NCI-H2171 (cell line): ENCODE measurements around the gene MYEOV.

Source experiments
- DNase-seq: peaks from one replicate; lab custom pipeline; 2025; lab: John Stamatoyannopoulos, UW

The MYEOV gene

GRCh38 chr11:69293819-69294505, at the start of gene MYEOV:
Gene MYEOV, plus strand, starts transcription at chr11:69294155. Its CDS starts 1,200 bp downstream, at chr11:69295355.
- DNase-seq: no peak

DNA sequence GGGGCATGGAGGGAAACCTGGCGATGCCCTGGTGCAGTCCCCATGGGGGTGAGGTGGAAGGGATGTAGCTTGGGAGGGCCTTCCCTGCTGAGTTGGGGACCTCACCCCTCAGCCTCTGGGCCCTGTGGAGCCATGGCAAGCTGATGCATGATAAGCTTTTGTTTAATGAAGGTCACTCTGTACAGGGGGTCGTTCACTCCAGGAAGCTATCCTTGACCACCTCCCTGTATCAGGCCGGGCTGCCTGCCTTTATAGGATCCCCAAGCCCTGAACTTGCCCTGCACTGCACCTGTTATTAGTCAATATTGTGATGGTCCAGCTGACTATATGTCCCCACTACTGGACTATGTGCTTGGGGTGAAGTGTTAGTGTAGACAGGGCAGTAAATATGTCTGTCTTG, 49.7 kb upstream of the MYEOV start:
- DNase-seq: no peak

DNA sequence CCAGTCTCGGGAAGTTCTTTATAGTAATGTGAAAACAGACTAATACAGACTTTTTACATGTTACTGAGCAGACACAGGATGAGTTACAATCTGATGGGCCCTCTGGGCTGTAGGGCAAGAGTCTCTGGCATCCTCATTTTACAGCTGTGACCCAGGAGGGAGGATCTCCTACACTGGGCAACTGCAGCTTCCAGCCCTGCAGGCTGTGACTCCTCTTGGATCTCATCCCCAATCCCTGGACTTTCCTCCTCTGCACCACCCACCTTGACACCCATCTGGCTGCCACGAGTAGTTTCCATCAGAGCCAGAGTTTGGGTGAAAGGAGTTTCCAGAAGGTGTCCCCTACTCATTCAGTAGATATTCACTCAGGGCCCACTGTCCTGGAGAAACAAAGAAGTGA, 48.9 kb upstream of the MYEOV start:
- DNase-seq: no peak

DNA sequence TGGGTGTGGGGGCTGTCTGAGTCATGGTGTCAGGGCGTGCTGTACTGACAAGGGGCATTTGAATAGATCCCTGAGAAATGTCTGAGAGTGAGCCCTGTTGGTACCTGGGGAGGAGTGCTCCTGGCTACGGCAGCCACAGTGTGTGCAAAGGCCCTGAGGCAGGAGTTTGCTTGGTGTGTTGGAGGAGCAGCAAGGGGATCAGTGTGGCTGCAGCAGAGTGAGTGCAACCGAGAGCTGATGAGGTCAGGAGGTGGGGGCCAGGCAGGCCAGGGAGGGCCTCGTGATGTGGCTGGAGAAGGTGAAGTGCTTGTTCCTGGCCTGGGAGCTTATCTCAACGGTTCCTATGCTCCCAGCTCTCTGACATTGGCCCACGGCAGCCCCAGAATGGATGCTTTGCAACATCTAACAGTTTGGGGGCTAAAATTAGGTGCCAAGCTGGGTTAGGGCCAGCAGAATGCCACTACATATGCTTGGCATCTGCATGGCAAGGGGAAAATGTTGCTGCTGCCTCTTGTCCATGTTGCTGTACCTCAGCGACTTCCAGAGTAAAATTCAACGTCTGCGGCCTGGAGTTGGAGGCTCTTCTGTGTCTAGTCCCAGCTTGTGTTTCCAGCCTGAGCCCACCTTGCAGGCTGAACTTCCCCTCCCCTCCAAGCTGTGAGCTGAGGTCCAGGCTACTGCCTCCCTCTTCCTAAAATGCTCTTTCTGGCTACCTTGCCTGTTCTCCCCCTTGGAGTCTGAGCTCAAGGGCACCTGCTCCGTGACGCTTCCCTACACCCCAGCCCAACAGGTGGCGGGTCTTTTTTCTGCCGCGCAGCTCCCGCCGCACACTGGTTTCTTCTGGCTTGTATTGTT, 48.2 kb upstream of the MYEOV start:
- DNase-seq: no peak

DNA sequence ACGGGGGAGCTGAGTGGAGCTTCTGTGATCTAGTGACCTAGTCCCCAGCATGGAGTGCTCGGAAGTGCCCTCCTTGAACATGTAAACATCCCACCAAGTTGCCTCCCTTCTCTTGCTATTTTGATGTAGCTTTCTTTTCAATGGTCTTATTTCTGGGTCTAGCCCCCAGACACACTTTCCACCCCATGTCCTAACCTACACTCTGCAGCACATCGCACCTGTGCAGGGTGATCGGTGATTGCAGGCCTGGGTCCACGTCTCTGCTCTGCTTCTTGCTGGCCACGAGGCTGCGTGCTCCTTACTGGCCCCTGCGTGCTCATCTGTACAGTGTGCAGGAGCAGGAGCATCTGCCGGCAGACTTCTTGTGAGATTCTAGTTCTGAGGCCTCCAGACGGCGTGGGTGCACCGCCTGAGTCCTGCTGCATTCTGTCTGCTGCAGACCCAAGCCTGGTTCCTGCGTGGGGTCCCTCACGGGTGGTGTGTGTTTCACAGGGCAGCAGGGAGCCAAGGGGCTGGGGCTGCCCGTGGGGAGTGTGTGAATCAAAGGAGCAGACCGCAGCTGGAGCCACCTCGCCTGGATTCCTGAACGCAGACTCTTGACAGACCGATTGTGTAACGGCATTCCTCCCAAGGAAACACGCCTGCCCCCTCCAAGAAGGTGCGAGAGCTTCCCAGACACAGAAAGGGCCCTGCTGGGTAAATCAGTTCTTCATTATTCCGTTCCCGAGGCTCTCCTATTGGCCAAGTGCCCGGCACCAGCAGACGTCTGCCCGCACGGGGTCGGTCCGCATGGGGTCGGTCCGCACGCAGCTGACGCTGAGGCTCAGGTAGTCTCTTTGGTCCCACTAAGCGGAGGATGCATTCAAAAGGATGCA, 44.4 kb upstream of the MYEOV start:
- peak; percentile 16 for DNase-seq

- peak; percentile 74 for DNase-seq
These were observed 43.5 kb upstream of the MYEOV start for GRCh38 chr11:69250186-69251056.

GRCh38 chr11:69251057-69251393, 42.9 kb upstream of the MYEOV start:
- DNase-seq: no peak

DNA sequence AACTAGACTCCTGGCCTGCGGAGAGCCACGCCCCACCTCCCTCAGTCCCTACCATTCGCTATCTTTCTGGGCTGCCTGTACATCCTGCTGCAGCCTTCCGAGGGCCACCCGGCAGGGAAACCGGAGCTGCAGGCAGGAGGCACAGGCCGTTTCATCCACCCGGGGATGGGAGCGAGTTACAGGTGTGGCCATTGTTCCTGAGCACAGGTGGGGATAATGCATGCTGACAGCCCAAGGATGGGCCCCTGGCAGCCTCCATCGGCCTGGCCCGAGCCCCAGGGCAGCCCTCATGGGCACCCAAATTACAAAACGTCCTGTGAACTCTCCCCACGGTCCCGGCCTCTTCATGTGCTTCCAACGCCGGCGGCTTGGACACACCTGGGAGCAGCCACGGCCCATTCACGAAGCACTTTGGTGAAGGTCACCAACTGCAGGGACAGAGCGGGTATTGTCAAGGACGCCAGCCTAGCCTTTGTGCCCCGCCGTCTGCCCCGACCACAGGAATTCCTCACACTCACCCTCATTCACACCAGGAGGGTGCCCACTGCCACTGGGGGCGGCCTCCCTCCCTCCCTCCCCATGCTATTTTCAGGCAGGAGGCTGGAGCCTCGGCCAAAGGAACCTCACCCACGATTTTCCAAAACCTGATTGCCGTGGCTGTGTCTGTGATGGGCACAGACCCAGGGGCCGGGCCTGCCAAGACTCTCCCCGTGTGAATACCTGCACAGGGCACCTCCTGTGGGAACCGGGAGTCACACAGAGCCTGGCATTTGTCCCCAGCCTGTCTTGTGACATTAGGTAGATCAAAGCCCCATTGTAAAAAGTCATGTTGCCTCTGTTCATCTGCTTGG, 42.1 kb upstream of the MYEOV start:
- no peak for DNase-seq

DNA sequence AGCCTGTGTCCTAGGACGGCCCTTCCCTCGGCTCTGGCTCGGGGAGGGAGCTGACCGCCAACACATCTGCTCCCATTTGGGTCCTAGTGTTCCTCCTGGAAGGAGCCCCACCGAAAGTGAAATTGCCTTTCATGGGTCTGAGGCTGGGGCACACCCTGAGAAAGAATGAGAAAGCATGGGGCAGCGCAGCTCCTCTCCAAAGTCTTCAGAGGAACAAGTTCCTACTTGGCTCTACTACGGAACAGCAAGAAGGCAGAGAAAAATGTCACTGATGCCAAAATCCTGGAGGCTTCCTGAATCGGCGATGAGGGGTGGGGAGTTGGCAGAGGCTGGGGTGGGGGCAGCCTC, 41.5 kb upstream of the MYEOV start:
- DNase-seq: no peak

- DNase-seq: no peak
These were observed 40.9 kb upstream of the MYEOV start for GRCh38 chr11:69253028-69253427.

- DNase-seq: no peak
These were observed 36.8 kb upstream of the MYEOV start for GRCh38 chr11:69257134-69257533.

DNA sequence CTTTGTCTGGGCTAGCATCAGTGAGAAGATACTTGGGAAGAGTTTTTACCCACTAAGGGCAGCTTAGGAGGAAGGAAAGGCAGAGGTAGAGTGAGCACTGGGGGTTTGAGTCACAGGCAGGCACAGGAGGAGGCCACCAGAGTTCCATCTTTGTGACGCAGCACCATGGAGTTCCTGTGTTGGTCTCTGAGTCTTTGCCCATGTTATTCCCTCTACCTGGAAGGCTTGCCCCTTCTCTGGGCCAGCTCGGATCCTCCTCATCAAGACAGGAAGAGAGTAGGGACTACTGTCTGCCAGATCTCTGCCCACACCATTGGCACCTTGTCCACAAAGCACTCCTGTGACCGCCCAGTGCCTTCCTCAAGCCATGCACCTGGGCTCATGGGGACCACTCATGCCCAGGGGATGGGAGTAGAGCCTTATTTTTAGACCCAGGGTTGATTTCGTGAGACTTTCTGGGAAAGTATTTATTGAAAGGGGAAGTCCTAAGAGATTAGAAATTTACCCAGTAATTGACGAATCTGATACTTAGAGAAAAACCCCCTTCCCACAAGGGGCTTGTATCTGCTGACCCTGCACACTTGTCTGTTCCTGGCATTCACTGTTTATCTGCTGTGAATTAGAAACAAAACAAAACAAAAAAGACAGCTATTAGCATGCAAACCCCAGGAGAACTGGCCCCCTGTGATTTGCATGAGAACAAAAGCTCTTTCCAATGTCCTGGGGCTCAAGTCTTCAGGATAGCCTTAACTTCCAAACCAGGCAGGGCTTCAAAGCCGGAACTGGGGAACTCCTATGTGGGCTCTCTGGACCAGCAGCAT, 35.9 kb upstream of the MYEOV start:
- DNase-seq: no peak

DNA sequence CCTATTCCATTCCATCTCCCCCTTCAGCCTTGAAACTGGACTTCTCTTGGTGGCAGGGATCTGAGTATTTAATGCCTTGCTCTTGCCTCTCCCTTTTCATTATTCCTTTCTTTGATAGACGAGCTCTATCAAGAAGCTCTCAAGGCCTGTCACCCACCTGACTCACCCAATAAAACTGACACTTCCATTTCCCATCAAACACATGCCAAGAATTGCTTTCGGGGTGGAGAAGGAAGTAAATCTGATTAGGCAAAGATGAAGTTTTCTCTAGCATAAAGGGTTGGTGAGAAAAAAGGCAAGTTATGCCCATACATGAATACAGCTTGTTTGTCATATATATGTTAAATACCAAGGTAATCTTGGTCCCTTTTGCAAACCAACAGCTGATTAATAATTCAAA, 34.9 kb upstream of the MYEOV start:
- DNase-seq: no peak

DNA sequence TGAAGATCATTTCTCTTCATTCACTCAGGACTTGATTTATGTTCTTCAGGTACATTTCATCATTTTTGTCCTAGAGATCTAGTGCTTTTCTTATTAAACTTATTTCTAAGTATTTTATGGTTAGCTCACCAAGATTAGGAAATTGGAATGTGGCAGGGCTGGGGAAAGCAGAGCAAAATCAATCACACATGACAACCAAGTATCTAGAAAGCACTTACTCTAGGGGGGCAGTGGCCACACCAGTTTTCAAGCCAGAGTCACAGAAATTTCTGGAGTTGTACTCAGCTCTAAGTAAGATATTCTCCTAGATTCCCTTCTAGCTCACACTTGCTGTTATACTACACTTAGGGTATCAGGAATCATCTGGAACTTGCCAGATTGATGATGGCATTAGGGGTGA, 33.3 kb upstream of the MYEOV start:
- DNase-seq: no peak

- no peak for DNase-seq
These were observed 32.8 kb upstream of the MYEOV start for GRCh38 chr11:69261116-69261515.

DNA sequence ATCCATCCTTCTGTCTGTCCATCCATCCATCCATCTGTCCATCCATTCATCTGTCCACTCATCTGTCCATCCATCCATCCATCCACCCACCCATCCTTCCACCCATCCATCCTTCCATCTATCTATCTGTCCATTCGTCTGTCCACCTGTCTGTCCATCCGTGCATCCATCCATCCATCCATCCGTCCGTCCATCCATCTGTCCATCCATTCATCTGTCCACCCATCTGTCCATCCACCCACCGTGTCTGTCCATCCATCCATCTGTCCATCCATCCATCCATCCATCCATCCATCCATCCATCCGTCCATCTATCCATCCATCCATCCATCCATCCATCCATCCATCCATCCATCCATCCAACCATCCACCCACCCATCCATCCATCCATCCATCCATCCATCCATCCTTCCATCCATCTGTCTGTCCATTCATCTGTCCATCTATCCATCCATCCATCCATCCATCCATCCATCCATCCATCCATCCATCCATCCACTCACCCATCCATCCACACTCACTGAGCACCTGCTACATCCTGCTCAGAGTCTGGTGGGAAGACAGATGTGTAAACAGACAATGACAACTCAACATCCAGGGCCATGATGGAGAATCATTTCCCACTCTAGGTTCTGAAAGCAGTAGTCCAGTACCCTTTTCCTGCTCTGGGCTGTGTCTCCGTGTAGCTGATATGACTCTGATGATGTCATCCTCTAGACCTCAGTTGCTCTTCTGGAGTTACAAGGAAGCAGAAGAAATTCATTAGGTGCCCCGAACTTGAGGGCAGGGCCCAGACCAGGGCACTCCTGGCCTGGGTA, 30.8 kb upstream of the MYEOV start:
- no peak for DNase-seq

DNA sequence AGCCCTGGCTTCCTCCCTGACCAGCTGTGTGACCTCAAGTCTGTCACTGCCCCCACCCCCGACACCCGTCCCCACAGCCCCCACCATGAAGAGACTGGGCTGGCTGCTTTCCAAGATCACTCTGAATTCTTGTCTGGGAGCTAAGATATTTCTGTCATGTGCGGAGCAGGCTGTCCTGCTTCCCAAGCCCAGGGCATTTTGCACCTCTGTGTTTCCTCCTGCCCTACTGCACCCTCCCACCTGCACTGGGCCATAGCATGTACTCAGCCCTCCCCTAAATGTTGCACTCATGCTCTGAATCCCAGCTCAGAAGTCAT, 30.3 kb upstream of the MYEOV start:
- DNase-seq: no peak

- DNase-seq: no peak
These were observed 29.5 kb upstream of the MYEOV start for GRCh38 chr11:69264486-69264885.

DNA sequence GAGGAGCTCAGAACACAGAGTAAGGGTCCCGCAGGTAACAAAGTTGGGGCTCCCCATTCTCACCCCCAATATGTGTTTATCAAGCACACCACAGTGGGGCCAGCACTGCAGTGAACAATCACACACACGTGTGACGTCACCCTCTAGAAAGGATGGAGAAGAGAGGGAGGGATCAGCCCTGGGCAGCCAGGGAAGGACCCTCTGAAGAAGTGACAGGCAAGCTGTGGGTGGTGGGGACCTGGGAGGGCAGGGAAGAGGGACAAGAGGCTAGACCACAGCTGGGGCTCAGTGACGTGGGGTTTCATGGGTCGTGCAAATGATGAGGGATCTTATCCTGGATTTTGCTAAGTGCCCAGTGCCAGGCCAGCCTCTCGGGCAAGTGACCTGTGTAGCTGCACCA, 28.7 kb upstream of the MYEOV start:
- DNase-seq: no peak
